Measurements from ENCODE around the gene TRAPPC1. TPM values are rescaled to one million over a fixed set of nuclear protein-coding genes. Genes with fewer than 3 reads are reported as not detected.

TRAPPC1 gene
- total RNA-seq, 1 experiment from 2014 or later = 54.2 TPM

DNA sequence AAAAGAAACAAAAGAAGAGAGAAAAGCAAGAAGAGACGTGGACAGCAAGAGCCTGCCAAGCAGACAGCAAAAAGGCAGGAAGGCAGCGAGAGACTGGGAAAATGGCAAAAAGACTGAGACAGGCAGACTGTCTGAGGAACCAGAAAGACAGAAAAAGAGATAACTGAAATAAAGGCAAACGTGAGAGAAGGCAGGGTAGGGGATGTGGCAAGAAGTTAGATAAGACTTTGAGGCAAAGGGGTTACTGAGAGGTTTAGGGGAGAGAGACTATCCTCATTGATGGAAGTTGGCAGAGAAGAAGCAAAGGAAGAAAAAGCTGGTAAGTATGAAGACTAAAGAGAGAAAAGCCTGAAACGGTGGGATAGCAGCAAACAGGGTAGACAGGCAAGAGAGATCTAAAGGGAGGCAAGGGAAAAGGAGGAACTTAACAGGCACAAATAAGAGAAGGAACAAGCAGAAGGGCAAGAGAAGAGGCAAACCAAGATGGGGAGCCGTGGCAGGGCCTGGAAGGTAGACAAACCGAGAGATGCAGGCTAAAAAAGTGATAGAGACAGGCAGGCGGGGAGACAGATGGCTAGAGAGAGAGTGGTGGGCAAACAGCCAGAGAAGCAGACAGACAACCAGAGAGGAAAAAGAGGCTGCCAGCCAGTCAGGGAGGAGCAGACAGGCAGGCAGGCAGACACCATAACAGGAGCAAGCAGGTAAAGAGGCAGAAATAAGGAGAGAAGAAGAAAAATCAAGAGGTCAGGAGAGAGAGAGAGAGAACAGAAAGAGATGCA lies 50.3 kb downstream of the TRAPPC1 start:
- DNase-seq (ENCODE audit: low read depth) = no peak

Other genes with a start within 250 kb of the TRAPPC1 start
- gene TP53, start 244.5 kb downstream of the TRAPPC1 start, total RNA-seq (2014; rRNA removed) = 34.8 and 35.5 TPM in 2 replicates
- 18.2 and 20.0 TPM in 2 replicates for gene WRAP53, start 243.5 kb downstream of the TRAPPC1 start, total RNA-seq (2014; rRNA removed)
- gene EFNB3, start 226.7 kb downstream of the TRAPPC1 start, total RNA-seq (2014; rRNA removed) = 0.75 and 0.90 TPM in 2 replicates
- gene DNAH2, start 214.2 kb downstream of the TRAPPC1 start, total RNA-seq (2014; rRNA removed) = not detected in 2 replicates
- gene KDM6B, start 97.7 kb downstream of the TRAPPC1 start, total RNA-seq (2014; rRNA removed) = 1.8 and 2.1 TPM in 2 replicates
- 1.1 TPM in 1 of 2 replicates, not detected in the other for gene TMEM88, start 76.9 kb downstream of the TRAPPC1 start, total RNA-seq (2014; rRNA removed)
- 80.8 and 89.6 TPM in 2 replicates for gene NAA38, start 74.4 kb downstream of the TRAPPC1 start, total RNA-seq (2014; rRNA removed)
- gene CYB5D1, start 73.9 kb downstream of the TRAPPC1 start, total RNA-seq (2014; rRNA removed) = 5.6 and 7.8 TPM in 2 replicates
- 83.2 and 98.2 TPM in 2 replicates for gene CHD3, start 43.2 kb downstream of the TRAPPC1 start, total RNA-seq (2014; rRNA removed)
- gene RNF227, start 15.7 kb downstream of the TRAPPC1 start, total RNA-seq (2014; rRNA removed) = 6.9 and 14.2 TPM in 2 replicates
- 0.32 and 0.46 TPM in 2 replicates for gene KCNAB3, start 2.1 kb downstream of the TRAPPC1 start, total RNA-seq (2014; rRNA removed)
- gene CNTROB, start 260 bp upstream of the TRAPPC1 start, total RNA-seq (2014; rRNA removed) = 35.7 and 36.5 TPM in 2 replicates
- not detected in 2 replicates for gene GUCY2D, start 70.7 kb upstream of the TRAPPC1 start, total RNA-seq (2014; rRNA removed)
- gene ALOX15B, start 107.1 kb upstream of the TRAPPC1 start, total RNA-seq (2014; rRNA removed) = 0.17 and 0.58 TPM in 2 replicates
- 0.06 TPM in 1 of 2 replicates, not detected in the other for gene ALOX12B, start 155.8 kb upstream of the TRAPPC1 start, total RNA-seq (2014; rRNA removed)
- not detected in 2 replicates for gene ALOXE3, start 186.6 kb upstream of the TRAPPC1 start, total RNA-seq (2014; rRNA removed)
- gene HES7, start 192.2 kb upstream of the TRAPPC1 start, total RNA-seq (2014; rRNA removed) = 0.06 and 0.34 TPM in 2 replicates
- 12.6 and 18.2 TPM in 2 replicates for gene PER1, start 220.5 kb upstream of the TRAPPC1 start, total RNA-seq (2014; rRNA removed)
- 3.8 and 4.6 TPM in 2 replicates for gene VAMP2, start 231.0 kb upstream of the TRAPPC1 start, total RNA-seq (2014; rRNA removed)
- gene TMEM107, start 244.4 kb upstream of the TRAPPC1 start, total RNA-seq (2014; rRNA removed) = 40.0 and 45.3 TPM in 2 replicates

Data from LHCN-M2 (cell line).